Caki2 (cell line): ENCODE results near the gene DLGAP4. TPM values are rescaled to one million over a fixed set of nuclear protein-coding genes. Genes with fewer than 3 reads are reported as not detected.

Experiments used
- DNase-seq: peaks from one replicate; pipeline ENCODE4 v3.0.0-alpha.2; 2015; ENCODE audit warnings: low read depth
- in situ Hi-C: cut with HindIII; loops from 2 replicates; pipeline ENCODE4 v1.10.0; 2016; ENCODE audit warnings: low sequenced_read_pairs, low pct_unique_long_range_greater_than_20kb, mixed read lengths
- total RNA-seq: library from RNA; depleted of rRNA; stranded (reverse); fragments of >200 nt; shearing (Covaris generic); gene quantifications from 2 replicates; pipeline ENCODE4 v1.2.3, GENCODE V29; 2014; ENCODE audit warnings: low replicate concordance

The DLGAP4 gene
- total RNA-seq, 1 experiment from 2014 or later, result 9.0 TPM

DNA sequence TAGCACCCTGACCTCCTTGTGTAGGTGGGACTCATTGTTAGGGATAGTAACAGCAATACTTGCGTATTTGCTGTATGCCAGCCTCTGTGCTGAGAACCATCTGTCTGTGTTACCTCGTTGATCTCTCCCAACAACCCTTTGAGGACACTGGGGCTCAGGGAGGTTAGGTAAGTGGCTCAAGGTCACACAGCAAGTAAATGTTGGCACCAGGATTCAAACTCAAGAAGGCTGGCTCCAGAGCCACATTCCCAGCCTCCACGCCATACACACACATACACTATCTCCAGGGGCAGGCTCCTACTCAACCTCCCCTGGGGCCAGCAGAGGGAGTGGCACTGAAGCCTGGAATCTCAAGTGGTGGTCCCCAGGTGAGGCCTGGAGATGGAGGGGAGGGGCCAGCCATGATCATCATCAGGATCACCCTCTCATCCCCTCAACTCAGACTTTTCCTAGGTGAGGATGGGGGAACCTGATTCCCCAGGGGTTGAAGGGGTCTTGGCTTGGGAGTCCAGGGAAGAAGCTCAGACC is 109.4 kb downstream of the DLGAP4 start:
- in situ Hi-C loops, result no loop called here
- DNase-seq, result no peak

- in situ Hi-C loops, result no loop called here
Observed at GRCh38 chr20:36418711-36419110, 112.6 kb downstream of the DLGAP4 start.

DNA sequence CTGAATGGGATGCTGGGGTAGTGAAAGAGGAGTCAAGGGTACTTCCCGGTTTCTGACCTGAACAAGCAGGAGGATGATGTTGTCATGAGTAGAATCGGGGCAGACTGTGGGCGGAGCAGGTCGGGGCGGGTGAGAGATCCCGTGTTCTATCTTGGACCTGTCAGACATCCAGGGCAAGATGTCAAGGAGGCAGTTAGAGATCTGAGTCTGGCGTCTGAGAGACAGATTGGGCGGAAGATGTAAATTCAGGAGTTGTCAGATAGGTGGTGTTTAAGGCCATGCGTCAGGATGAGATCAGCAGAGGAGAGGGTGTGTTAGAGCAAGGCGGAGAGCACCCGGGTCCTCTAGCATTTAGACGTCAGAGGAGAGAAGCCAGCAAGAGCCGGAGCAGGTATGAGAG is 115.5 kb downstream of the DLGAP4 start:
- in situ Hi-C loops, result no loop called here
- no peak for DNase-seq

More at GRCh38 chr20:36418711-36419110, 112.6 kb downstream of the DLGAP4 start:
- DNase-seq, result no peak

DNA sequence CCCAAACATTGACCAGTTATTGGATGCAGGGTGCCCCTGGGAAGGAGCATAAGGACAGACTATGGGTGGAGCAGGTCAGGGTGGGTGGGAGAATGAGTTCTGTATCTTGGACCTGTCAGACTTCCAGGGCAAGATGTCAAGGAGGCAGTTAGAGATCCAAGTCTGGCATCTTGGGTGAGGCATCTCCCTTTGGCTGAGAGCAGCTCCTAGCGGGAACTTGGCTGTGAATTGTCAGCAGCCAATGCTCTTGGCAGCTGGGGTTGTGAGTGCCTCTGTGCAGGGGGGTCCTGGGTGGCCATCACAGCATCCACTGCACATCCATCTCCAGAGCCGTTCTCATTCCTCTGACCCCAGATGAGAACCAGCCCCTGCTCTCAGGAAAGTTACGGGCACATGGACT is 118.2 kb downstream of the DLGAP4 start:
- DNase-seq, result no peak
- in situ Hi-C loops, result no loop called here

DNA sequence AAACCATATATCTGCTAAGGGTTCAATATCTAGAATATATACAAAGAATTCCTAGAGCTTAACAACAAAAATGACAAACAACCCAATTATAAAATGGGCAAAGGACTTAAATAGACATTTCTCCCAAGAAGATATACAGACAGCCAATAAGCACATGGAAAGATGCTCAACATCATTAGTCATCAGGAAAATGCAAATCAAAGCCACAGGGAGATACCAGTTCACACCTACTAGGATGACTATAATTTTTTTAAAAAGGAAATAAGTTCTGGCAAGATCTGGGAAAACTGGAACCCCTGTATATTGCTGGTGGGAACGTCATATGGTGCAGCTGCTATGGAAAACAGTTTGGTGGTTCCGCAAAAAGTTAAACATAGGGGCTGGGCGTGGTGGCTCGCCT is 119.0 kb downstream of the DLGAP4 start:
- no peak for DNase-seq
- in situ Hi-C loops, result no loop called here

- no peak for DNase-seq
- in situ Hi-C loops, result no loop called here
Observed at GRCh38 chr20:36431604-36432003, 125.5 kb downstream of the DLGAP4 start.

DNA sequence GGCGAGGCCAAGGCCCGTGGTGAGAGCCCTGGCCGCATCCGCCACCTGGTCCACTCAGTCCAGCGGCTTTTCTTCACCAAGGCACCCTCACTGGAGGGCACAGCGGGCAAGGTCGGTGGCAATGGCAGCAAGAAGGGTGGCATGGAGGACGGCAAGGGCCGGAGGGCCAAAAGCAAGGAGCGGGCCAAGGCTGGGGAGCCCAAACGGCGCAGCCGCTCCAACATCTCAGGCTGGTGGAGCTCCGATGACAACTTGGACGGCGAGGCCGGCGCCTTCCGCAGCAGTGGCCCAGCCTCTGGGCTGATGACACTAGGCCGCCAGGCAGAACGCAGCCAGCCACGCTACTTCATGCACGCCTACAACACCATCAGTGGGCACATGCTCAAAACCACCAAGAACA is 126.0 kb downstream of the DLGAP4 start:
- in situ Hi-C loops, result no loop called here

DNA sequence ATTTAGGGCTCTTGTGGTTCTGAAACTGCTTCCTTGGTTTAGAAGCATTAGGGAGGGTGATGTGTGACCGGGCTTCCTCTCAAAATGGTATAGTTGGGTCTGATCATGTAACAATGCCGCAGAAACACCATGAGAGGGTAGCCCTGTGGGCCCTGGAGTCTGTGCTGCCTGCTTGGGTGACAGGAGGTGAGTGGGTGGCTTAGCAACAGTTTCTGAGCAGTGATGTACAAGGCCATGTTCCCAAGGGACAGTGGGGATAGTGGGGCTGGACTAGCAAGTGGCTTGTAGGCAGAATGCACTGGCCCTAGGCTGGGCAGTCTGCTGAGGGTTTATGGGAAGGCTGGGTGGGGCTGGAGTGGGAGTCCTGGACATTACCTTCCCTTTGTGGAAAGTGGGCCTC is 128.2 kb downstream of the DLGAP4 start:
- DNase-seq, result no peak
- in situ Hi-C loops, result no loop called here

More for the DNA sequence above, 126.0 kb downstream of the DLGAP4 start:
- no peak for DNase-seq

DNA sequence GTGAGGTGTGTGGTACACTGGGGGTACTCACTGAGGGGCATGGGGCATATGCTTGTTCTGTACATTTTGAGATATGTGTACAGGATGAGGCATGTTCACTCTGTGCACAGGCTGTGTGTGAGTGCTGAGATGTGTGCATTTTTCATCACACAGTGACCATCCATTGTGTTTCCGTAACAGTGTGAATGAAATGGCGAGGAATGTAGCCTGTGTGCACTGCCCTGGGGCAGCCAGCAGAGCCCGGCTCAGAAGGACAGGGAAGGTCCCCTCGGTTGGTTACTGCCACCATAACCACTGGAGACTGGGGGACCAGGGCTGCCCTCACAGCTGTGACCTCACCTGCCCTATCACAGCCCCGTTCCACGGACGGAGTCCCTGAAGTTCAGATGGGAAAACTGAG is 129.0 kb downstream of the DLGAP4 start:
- in situ Hi-C loops, result no loop called here

DNA sequence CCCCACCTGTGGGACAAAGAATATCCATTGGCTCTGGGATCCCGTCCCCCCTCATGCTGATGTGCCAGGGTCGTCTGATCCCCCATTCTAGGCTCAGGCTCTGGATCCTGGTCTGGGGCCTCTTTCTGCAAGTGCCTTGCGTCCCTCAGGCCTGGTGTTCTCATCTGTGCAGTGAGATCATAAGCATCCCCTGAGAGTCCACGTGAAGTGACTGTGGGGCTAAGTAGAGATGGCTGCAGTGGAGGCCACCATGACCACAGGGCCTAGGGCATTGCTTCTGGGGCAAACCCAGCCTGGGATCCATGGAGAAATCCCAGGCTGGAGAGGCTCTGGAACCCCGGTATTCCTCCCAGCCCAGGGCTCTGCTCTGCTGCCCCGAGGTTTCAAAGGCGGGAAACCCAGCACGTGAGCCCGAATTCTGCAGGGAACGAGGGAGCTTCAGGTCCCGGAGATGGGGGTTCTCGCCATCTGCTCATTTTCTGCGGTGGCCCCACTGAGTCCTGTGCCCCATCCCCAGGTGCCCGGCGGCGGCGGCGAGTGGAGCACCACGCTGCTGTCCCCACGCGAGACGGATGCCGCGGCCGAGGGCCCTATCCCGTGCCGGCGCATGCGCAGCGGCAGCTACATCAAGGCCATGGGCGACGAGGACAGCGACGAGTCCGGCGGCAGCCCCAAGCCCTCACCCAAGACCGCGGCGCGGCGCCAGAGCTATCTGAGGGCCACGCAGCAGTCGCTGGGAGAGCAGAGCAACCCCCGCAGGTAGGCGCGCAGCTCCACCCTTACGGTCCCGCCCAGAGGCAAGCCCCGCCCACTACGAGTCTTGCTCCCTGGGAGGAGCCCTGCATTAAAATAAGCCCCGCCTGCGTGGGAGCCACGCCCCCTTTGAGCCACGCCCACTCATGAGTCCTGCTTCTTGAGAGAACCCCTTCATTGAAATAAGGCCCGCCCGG is 129.7 kb downstream of the DLGAP4 start:
- DNase-seq, result peak; percentile 89
- in situ Hi-C loops, result no loop called here

More for the DNA sequence above, 129.0 kb downstream of the DLGAP4 start:
- no peak for DNase-seq

- DNase-seq, result peak; percentile 50
- in situ Hi-C loops, result no loop called here
Observed at GRCh38 chr20:36439040-36439730, 133.0 kb downstream of the DLGAP4 start.

DNA sequence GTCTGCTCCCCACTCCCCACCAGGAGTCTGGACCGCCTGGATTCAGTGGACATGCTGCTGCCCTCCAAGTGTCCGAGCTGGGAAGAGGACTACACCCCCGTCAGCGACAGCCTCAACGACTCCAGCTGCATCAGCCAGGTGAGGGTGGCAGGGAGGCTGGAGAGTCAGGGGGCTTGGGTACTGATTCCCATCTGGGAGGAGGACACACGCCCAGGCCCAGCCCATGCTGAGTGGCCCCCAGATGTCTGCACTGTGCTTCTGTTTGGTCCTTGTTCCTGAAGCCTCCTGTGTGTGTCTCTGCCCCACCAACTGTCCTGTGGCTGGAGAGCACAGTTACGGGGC is 133.6 kb downstream of the DLGAP4 start:
- no peak for DNase-seq
- in situ Hi-C loops, result no loop called here

- in situ Hi-C loops, result no loop called here
Observed at GRCh38 chr20:36440370-36441026, 134.4 kb downstream of the DLGAP4 start.

DNA sequence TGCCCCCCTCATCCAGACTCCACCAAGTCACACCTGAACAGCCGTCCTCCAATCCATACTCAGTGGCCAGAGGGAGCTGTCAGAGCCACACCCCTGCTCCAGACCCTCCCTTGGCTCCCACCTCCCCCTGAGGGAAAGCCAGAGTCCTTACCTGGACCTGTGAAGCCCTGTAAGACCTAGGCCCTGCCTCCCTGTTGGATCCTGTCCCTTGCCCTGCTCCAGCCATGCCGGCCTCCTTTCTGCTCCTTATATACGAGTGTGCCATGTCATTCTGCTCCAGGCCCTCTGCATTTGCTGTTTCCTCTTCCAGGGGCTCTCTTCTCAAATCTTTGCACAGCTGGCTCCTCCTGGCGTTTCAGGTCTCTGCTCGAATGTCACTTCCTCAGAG is 134.9 kb downstream of the DLGAP4 start:
- no peak for DNase-seq
- in situ Hi-C loops, result no loop called here

More at GRCh38 chr20:36440370-36441026, 134.4 kb downstream of the DLGAP4 start:
- DNase-seq, result no peak

DNA sequence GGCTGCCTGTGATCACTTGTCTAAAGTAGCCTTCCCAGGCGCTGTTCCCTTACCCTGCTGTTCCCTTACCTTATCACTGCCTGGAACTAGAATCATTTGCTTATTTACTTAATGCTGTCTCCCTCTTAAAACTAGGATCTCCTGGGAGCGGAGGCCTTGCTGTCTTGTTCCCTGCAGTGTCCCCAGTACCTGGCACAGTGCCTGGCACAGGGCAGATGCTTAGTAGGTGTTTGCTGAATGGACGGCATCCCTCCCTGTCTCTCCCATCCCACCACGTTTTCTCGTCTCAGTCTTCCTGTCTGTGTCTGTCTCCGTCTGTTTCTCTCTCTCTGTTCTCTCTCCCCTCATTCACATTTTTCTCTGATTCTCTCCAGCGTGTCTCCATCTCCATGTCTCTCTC is 135.3 kb downstream of the DLGAP4 start:
- in situ Hi-C loops, result no loop called here
- DNase-seq, result no peak

GRCh38 chr20:36445847-36446246 is 139.7 kb downstream of the DLGAP4 start:
- in situ Hi-C loops, result no loop called here
- no peak for DNase-seq

GRCh38 chr20:36446557-36446956 is 140.4 kb downstream of the DLGAP4 start:
- in situ Hi-C loops, result no loop called here

GRCh38 chr20:36447101-36447500 is 141.0 kb downstream of the DLGAP4 start:
- in situ Hi-C loops, result no loop called here
- no peak for DNase-seq

More at GRCh38 chr20:36446557-36446956, 140.4 kb downstream of the DLGAP4 start:
- no peak for DNase-seq

GRCh38 chr20:36449663-36450062 is 143.5 kb downstream of the DLGAP4 start:
- in situ Hi-C loops, result no loop called here
- no peak for DNase-seq
